LNCaP clone FGC (cell line): ENCODE data around the gene MAMLD1.

Experiments
- DNase-seq: peaks from one replicate; pipeline ENCODE4 v3.0.0-alpha.2; 2011; ENCODE audit warnings: low read depth
- H3K4me3 ChIP-seq: 2 replicates; pipeline ENCODE4 v1.5.1; 2011; ENCODE audit warnings: mild to moderate bottlenecking, low read depth, low read length, control low read depth
- CTCF ChIP-seq: IDR thresholded peaks from 2 replicates; pipeline ENCODE4 v1.5.1; 2012; ENCODE audit warnings: mild to moderate bottlenecking; ENCODE audit not compliant: control insufficient read depth, insufficient read depth; ENCODE audit errors: extremely low read depth

MAMLD1 gene

GRCh38 chrX:150405576-150405975 is 42.5 kb downstream of the MAMLD1 start:
- no peak for DNase-seq
- H3K4me3 ChIP-seq: no peak overlapping the region
- 0 out of 2 replicates have a peak, but pooled peaks have one; percentile 15 for TF ChIP-seq CTCF

- DNase-seq: no peak
- H3K4me3 ChIP-seq: no peak overlapping the region
- TF ChIP-seq CTCF: no peak
Observed at GRCh38 chrX:150406596-150406995, 43.5 kb downstream of the MAMLD1 start.

GRCh38 chrX:150408007-150408406 is 44.9 kb downstream of the MAMLD1 start:
- TF ChIP-seq CTCF: no peak
- DNase-seq: no peak
- no peak overlapping the region for H3K4me3 ChIP-seq

GRCh38 chrX:150408561-150408960 is 45.4 kb downstream of the MAMLD1 start:
- no peak for TF ChIP-seq CTCF
- DNase-seq: no peak
- H3K4me3 ChIP-seq: no peak overlapping the region

GRCh38 chrX:150409486-150409885 is 46.4 kb downstream of the MAMLD1 start:
- no peak for DNase-seq
- H3K4me3 ChIP-seq: no peak overlapping the region
- TF ChIP-seq CTCF: no peak

- no peak for DNase-seq
- TF ChIP-seq CTCF: no peak
- H3K4me3 ChIP-seq: no peak overlapping the region
Observed at GRCh38 chrX:150409964-150410363, 46.8 kb downstream of the MAMLD1 start.

GRCh38 chrX:150410513-150410912 is 47.4 kb downstream of the MAMLD1 start:
- no peak for DNase-seq
- no peak overlapping the region for H3K4me3 ChIP-seq
- TF ChIP-seq CTCF: no peak
